D721Med (cell line): Measurements from ENCODE around the gene EVA1A.

ENCODE experiments used
- DNase-seq: peaks from one replicate; pipeline ENCODE4 v3.0.0; 2011; ENCODE audit warnings: low spot score; ENCODE audit not compliant: insufficient read length
- FAIRE-seq: peaks from 2 replicates; lab custom pipeline; 2011; peaks lifted over from hg19 to GRCh38; lab: Jason Lieb, UNC
- CTCF ChIP-seq: IDR thresholded peaks from 2 replicates; pipeline ENCODE4 v1.5.1; 2012; ENCODE audit warnings: mild to moderate bottlenecking, control low read depth; ENCODE audit not compliant: insufficient read depth; ENCODE audit errors: missing control alignments

EVA1A gene

GRCh38 chr2:75532488-75532887 lies 28.3 kb downstream of the EVA1A start:
- FAIRE-seq, result no peak
- no peak for DNase-seq

GRCh38 chr2:75528221-75528977 lies 32.3 kb downstream of the EVA1A start:
- FAIRE-seq (no peak), DNase-seq (no peak)
- TF ChIP-seq CTCF, result no peak

More at GRCh38 chr2:75532488-75532887, 28.3 kb downstream of the EVA1A start:
- no peak for TF ChIP-seq CTCF

GRCh38 chr2:75527676-75528075 lies 33.1 kb downstream of the EVA1A start:
- TF ChIP-seq CTCF, result no peak
- no peak for DNase-seq
- no peak for FAIRE-seq

- TF ChIP-seq CTCF, result no peak
- FAIRE-seq (no peak), DNase-seq (no peak)
These were observed 33.9 kb downstream of the EVA1A start for GRCh38 chr2:75526842-75527241.

GRCh38 chr2:75525434-75526310 lies 35.1 kb downstream of the EVA1A start:
- no peak for FAIRE-seq
- TF ChIP-seq CTCF, result no peak

GRCh38 chr2:75524276-75524911 lies 36.3 kb downstream of the EVA1A start:
- DNase-seq (no peak), FAIRE-seq (no peak)
- TF ChIP-seq CTCF, result no peak

More at GRCh38 chr2:75525434-75526310, 35.1 kb downstream of the EVA1A start:
- DNase-seq, result no peak
